K562 (cell line): ENCODE results near the gene GRB2. TPM values are rescaled to one million over a fixed set of nuclear protein-coding genes. Genes with fewer than 3 reads are reported as not detected.
A peak's percentile ranks its signal among the peaks of the same experiment; 100 is the strongest.

Experiments
- ADNP ChIP-seq: fragments of 200-800 bp; sonication (Bioruptor generic); IDR thresholded peaks from 2 replicates; pipeline ENCODE4 v1.6.1; 2016; ENCODE audit warnings: missing genetic modification characterization, missing compliant biosample characterization
- CREM ChIP-seq: IDR thresholded peaks from 2 replicates; pipeline ENCODE4 v1.6.1; 2014; ENCODE audit warnings: antibody characterized with exemption, low read depth
- DEAF1 ChIP-seq: fragments of 450-650 bp; formaldehyde crosslinking; IDR thresholded peaks from 2 replicates; pipeline ENCODE4 v1.4.0; 2020; ENCODE audit warnings: mild to moderate bottlenecking, moderate library complexity
- EHMT2 ChIP-seq: fragments of 450-650 bp; IDR thresholded peaks from 2 replicates; pipeline ENCODE4 v1.6.1; 2018; ENCODE audit warnings: antibody characterized with exemption
- FOXM1 ChIP-seq, 2 experiments: fragments of 450-650 bp in 1 of 2; sonication (generic) in 1 of 2; formaldehyde crosslinking in 1 of 2; IDR thresholded peaks; 2 replicates each; pipeline versions ENCODE4 v1.6.1 to v1.9.0; 2017 to 2022; ENCODE audit warnings: low read depth in 2 of 2, mild to moderate bottlenecking in 2 of 2, missing genetic modification reagents in 1 of 2, moderate library complexity in 1 of 2
- HMG20B ChIP-seq: fragments of 250-450 bp; sonication (Bioruptor Pico); IDR thresholded peaks from 2 replicates; pipeline ENCODE4 v1.5.0; 2021; ENCODE audit warnings: mild to moderate bottlenecking
- KAT7 ChIP-seq: sonication (generic); formaldehyde crosslinking; IDR thresholded peaks from 2 replicates; pipeline ENCODE4 v1.8.0; 2022; ENCODE audit warnings: missing genetic modification reagents, mild to moderate bottlenecking, borderline replicate concordance
- MAFG ChIP-seq: fragments of 450-650 bp; conservative IDR thresholded peaks from 2 replicates; pipeline ENCODE4 v1.6.1; 2016; ENCODE audit warnings: missing genetic modification characterization, missing compliant biosample characterization
- NFRKB ChIP-seq: fragments of 450-650 bp; IDR thresholded peaks from 2 replicates; pipeline ENCODE4 v1.6.1; 2016; ENCODE audit warnings: low read depth
- PHB ChIP-seq: fragments of 250-450 bp; sonication (Bioruptor Pico); IDR thresholded peaks from 2 replicates; pipeline ENCODE4 v1.5.0; 2021
- POLR2AphosphoS2 ChIP-seq: IDR thresholded peaks from 2 replicates; pipeline ENCODE4 v1.6.1; 2012; ENCODE audit warnings: low read length, improper control_type of control experiment
- POLR3A ChIP-seq: IDR thresholded peaks from 2 replicates; pipeline ENCODE4 v1.6.1; 2011; ENCODE audit warnings: borderline replicate concordance, mild to moderate bottlenecking, moderate library complexity; ENCODE audit not compliant: insufficient read length, insufficient read depth; ENCODE audit errors: extremely low read depth
- TAF7 ChIP-seq: fragments of 450-650 bp; IDR thresholded peaks from 2 replicates; pipeline ENCODE4 v1.6.1; 2016; ENCODE audit warnings: missing genetic modification characterization, missing compliant biosample characterization
- TFAM ChIP-seq: fragments of 250-450 bp; sonication (Bioruptor Pico); conservative IDR thresholded peaks from 2 replicates; pipeline ENCODE4 v1.5.0; 2021; ENCODE audit warnings: mild to moderate bottlenecking, moderate library complexity
- ZNF431 ChIP-seq: sonication (generic); formaldehyde crosslinking; IDR thresholded peaks from 2 replicates; pipeline ENCODE4 v1.8.0; 2022; ENCODE audit warnings: mild to moderate bottlenecking, missing genetic modification reagents
- ZNF785 ChIP-seq: fragments of 250-450 bp; sonication (Bioruptor Pico); IDR thresholded peaks from 2 replicates; pipeline ENCODE4 v1.4.0; 2020; ENCODE audit warnings: mild to moderate bottlenecking
- polyA plus RNA-seq, 8 experiments: library from polyadenylated mRNA; depleted of rRNA in 4 of 8; stranded (reverse) in 5 of 8; unstranded in 3 of 8; fragments of >200 nt; fragmentation: Nextera tagmentation in 2 of 8; fragmentation: Illumina TruSeq in 1 of 8; extraction: Ambion mirVana in 2 of 8; extraction: Trizol in 1 of 8; gene quantifications; 2 replicates each; pipeline versions ENCODE4 v1.2.1 to v1.2.3, GENCODE V29; 2011 to 2014; ENCODE audit warnings: inconsistent platforms in 1 of 8, missing spikeins in 1 of 8
- total RNA-seq, 7 experiments: library from RNA; depleted of rRNA in 6 of 7; stranded (reverse); fragments of >200 nt in 6 of 7; fragmentation: Illumina TruSeq in 2 of 7; extraction: Trizol in 2 of 7; gene quantifications; 2 replicates each; pipeline versions ENCODE4 v1.2.1 to v1.2.3, GENCODE V29; 2011 to 2021; ENCODE audit warnings: low replicate concordance in 1 of 7
- TF ChIP-seq, protein P1 (sequence below): fragments of 450-650 bp; formaldehyde crosslinking; conservative IDR thresholded peaks from 2 replicates; pipeline ENCODE4 v1.4.0; 2022; ENCODE audit warnings: mild to moderate bottlenecking, missing genetic modification characterization
- TF ChIP-seq, protein P2 (sequence below): fragments of 450-650 bp; IDR thresholded peaks from 2 replicates; pipeline ENCODE4 v1.6.1; 2018; ENCODE audit not compliant: partially characterized antibody
- TF ChIP-seq, protein P3 (sequence below): sonication (generic); formaldehyde crosslinking; IDR thresholded peaks from 2 replicates; pipeline ENCODE4 v1.8.0; 2022; ENCODE audit warnings: missing genetic modification reagents, mild to moderate bottlenecking, moderate library complexity, borderline replicate concordance
- TF ChIP-seq, protein P4 (sequence below): fragments of 250-450 bp; sonication (Bioruptor Pico); IDR thresholded peaks from 2 replicates; pipeline ENCODE4 v1.8.0; 2021; ENCODE audit warnings: moderate library complexity, mild to moderate bottlenecking, inconsistent platforms

The GRB2 gene
- total and polyA plus RNA-seq, 9 of the 15 experiments (the other 6 are each of a cell fraction or from before 2014, with no cell fraction given), result 57.2 to 136 (median 84.8) TPM

DNA sequence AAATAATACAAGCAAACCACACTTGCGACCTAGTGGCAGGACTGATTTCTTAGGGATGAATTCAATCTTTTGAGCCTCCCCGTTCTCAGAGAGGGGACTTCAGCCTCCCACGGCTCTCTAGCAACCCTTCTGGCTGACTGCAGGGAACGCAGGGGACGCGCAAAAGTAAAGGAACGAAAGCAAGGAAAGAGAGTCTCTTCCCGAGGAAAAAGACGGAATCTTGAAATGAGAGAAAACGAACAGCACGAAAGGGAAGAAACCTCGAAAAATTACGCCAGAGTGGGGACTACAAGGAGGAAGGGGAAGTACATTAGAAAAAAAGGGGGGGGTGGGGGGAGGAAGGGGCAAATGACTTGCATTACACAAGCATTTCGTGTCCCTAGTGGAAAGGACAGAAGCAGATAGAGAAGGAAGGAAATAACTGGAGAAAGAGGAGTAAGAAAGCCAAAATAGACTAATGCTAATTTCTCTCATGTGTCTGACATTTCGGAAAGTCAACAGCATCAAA lies 1.2 kb downstream of the GRB2 start (continued):
- TF ChIP-seq TFAM (CRISPR knock-in tag) (no peak), PHB (CRISPR knock-in tag) (no peak), EHMT2 (no peak), ZNF431 (no peak), POLR3A (no peak), HMG20B (CRISPR knock-in tag) (no peak), NFRKB (no peak), TAF7 (tag) (no peak), MAFG (peak; percentile 81), ZNF785 (no peak), POLR2AphosphoS2 (no peak), DEAF1 (CRISPR knock-in tag) (peak; percentile 43; the same call in 1 of the 2 replicates), CREM (0 out of 2 replicates have a peak, but pooled peaks have one; percentile 6), KAT7 (CRISPR knock-in tag) (peak; percentile 93; the same call in 1 of the 2 replicates), ADNP (no peak), FOXM1 (IDR thresholded peaks at IDR 0.05; ENCODE audit: low read depth) (no peak), FOXM1 (CRISPR knock-in tag; IDR thresholded peaks at IDR 0.05; ENCODE audit: low read depth) (no peak)
- TF ChIP-seq, protein P1, sequence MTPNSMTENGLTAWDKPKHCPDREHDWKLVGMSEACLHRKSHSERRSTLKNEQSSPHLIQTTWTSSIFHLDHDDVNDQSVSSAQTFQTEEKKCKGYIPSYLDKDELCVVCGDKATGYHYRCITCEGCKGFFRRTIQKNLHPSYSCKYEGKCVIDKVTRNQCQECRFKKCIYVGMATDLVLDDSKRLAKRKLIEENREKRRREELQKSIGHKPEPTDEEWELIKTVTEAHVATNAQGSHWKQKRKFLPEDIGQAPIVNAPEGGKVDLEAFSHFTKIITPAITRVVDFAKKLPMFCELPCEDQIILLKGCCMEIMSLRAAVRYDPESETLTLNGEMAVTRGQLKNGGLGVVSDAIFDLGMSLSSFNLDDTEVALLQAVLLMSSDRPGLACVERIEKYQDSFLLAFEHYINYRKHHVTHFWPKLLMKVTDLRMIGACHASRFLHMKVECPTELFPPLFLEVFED, result no peak
- TF ChIP-seq, protein P2, sequence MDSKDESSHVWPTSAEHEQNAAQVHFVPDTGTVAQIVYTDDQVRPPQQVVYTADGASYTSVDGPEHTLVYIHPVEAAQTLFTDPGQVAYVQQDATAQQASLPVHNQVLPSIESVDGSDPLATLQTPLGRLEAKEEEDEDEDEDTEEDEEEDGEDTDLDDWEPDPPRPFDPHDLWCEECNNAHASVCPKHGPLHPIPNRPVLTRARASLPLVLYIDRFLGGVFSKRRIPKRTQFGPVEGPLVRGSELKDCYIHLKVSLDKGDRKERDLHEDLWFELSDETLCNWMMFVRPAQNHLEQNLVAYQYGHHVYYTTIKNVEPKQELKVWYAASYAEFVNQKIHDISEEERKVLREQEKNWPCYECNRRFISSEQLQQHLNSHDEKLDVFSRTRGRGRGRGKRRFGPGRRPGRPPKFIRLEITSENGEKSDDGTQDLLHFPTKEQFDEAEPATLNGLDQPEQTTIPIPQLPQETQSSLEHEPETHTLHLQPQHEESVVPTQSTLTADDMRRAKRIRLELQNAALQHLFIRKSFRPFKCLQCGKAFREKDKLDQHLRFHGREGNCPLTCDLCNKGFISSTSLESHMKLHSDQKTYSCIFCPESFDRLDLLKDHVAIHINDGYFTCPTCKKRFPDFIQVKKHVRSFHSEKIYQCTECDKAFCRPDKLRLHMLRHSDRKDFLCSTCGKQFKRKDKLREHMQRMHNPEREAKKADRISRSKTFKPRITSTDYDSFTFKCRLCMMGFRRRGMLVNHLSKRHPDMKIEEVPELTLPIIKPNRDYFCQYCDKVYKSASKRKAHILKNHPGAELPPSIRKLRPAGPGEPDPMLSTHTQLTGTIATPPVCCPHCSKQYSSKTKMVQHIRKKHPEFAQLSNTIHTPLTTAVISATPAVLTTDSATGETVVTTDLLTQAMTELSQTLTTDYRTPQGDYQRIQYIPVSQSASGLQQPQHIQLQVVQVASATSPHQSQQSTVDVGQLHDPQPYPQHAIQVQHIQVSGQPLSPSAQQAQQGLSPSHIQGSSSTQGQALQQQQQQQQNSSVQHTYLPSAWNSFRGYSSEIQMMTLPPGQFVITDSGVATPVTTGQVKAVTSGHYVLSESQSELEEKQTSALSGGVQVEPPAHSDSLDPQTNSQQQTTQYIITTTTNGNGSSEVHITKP, result peak; percentile 46
- TF ChIP-seq, protein P3, sequence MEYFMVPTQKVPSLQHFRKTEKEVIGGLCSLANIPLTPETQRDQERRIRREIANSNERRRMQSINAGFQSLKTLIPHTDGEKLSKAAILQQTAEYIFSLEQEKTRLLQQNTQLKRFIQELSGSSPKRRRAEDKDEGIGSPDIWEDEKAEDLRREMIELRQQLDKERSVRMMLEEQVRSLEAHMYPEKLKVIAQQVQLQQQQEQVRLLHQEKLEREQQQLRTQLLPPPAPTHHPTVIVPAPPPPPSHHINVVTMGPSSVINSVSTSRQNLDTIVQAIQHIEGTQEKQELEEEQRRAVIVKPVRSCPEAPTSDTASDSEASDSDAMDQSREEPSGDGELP (CRISPR knock-in tag), result no peak
- TF ChIP-seq, protein P4, sequence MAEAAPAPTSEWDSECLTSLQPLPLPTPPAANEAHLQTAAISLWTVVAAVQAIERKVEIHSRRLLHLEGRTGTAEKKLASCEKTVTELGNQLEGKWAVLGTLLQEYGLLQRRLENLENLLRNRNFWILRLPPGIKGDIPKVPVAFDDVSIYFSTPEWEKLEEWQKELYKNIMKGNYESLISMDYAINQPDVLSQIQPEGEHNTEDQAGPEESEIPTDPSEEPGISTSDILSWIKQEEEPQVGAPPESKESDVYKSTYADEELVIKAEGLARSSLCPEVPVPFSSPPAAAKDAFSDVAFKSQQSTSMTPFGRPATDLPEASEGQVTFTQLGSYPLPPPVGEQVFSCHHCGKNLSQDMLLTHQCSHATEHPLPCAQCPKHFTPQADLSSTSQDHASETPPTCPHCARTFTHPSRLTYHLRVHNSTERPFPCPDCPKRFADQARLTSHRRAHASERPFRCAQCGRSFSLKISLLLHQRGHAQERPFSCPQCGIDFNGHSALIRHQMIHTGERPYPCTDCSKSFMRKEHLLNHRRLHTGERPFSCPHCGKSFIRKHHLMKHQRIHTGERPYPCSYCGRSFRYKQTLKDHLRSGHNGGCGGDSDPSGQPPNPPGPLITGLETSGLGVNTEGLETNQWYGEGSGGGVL (CRISPR knock-in tag), result no peak
